Measurements from ENCODE around the gene TRPM2.
"Not testable (repeated sequence)": the region's sequence is repeated elsewhere in the genome, so short reads cannot be mapped to it uniquely, and the experiment has no call there.

Gene TRPM2

DNA sequence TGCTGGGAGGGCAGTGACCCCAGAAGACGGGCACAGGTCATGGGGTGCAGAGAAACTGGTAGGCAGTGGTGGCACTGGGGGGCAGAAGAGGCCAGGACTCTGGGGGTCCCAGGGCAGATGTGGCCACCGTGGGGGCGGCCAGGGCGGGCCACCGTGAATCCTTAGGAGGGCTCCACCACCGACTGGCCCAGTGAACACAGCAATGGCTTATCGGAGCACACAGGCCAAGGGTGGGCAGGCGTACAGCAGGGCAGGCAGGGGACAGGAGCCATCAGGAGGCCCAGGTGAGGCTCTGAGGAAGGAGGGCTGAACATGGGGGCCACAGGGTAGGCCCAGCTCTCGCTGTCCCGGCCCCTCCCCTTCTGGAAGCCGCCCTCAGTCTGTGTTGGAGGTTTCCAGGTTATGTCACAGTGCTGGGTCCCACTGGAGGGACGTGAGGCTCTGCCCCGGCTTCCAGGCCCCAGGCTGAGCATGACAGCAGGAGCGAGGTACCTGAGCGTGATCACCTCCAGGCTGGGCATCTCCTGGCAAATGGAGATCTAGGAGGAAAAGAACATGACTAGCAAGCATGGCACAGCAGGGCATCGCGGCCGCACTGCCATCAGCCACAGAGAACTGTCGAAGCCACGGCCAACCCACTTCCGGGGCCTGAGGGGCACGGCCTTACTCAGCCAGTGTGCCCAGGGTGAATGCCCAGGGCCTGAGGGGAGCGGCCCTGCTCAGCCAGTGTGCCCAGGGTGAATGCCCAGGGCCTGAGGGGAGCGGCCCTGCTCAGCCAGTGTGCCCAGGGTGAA lies 18.0 kb upstream of the TRPM2 start:
- DNase-seq: no peak

DNA sequence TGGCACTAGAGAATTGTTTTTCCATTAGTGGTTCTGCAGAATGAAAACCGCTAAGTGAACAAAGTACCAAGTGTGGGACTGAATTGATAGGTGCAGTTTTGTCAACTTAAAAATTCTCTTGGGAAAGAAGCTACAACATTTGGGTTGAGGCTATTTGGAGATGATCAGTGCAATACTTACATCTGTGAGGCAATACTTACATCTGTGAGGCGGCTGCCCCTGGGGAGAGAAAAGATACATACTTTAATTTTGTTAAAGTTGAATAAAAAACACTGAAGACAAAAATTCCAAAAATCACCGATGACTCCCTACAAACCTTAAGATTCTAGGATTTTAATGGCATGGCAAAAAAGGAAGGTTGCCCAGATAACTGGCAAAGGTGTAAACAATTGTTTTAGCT lies 16.0 kb upstream of the TRPM2 start:
- DNase-seq: no peak

DNA sequence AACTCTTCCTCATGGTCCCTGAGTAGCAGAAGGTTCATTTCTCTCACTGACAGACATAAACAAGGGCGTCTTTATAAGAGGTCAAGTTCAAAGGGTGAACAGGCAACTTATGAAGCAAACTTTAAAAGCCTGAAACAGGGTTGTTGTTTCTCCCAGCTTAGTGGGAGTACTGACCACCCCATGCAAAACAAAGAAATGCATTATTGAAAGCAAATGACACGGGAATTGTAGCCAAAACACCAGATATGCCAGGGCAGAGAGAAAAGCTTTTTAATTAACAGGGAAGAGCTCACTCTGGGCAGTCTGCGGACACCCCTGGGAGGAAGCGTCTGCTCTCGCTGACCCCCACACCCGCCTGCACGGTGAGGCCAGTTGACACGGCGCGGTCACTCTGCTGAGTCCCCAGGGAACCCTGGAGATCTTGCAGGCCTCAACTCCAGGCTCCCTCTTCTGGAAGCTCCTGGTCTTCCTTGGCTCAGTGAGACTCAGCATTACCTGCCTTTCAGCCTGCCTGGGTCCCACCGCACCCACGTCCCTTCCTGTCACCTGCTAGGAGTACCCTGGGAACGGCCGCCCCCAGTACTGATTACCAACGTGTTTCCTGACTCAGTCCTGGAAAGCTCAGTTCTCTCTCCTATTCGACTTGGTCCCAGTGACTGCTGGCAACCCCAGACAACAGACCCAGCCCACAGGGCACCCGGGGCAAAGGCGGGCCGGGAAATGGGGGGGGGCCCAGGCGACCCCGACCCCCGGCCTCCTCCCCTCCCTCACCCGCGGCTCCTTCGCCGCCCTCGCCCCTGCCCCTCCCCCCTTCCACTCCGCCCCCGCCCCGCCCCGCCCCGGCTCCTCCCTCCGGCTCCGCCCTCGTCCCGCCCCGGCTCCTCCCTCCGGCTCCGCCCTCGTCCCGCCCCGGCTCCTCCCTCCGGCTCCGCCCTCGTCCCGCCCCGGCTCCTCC lies 15.2 kb upstream of the TRPM2 start:
- DNase-seq: peak; percentile 21

DNA sequence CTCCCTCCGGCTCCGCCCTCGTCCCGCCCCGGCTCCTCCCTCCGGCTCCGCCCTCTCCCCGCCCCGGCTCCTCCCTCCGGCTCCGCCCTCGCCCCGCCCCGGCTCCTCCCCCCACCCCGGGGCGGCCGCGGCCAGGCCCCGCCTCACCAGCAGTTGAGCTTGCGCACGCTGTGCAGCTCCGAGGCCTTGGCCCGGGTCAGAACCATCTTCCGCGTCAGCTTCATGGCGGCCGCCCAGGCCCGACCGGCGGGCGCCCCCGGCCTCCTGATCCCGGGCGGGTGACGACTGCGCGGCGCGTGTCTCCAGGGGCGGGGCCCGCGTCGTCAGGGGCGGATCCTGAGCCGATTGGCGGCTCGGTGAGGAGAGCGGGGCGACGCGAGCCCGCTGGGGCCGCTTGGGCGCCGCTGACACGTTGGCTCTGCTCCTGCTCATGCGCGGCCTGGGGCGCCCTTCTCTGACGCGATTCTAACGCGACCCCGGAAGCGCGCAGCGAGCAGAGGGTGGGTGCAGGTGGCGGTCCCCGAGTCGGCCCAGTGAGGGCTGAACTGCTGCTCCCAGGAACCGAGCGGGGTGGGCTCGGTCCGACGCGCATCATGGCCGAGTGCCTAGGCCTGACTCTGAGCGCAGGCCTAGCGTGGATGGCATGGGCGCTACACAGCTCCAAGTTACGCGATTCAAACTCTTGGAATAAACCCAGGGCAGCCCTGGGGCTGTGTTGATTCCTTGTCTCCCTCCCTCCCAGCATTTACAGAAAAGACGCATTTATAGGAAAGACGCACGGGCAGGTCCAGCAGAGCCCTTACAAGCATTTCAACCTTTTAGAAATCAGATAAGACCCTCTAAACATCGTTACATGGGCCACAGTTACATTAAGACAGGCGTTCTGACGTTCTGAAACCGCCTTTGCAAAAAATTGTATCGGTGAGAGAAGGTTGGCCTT lies 14.2 kb upstream of the TRPM2 start, which contains the start of gene CFAP410:
CFAP410 (minus strand) TSS at position 420 of the 940 bp plus-strand sequence; CDS start at position 224, 196 bp downstream.
- DNase-seq: peak; percentile 97

DNA sequence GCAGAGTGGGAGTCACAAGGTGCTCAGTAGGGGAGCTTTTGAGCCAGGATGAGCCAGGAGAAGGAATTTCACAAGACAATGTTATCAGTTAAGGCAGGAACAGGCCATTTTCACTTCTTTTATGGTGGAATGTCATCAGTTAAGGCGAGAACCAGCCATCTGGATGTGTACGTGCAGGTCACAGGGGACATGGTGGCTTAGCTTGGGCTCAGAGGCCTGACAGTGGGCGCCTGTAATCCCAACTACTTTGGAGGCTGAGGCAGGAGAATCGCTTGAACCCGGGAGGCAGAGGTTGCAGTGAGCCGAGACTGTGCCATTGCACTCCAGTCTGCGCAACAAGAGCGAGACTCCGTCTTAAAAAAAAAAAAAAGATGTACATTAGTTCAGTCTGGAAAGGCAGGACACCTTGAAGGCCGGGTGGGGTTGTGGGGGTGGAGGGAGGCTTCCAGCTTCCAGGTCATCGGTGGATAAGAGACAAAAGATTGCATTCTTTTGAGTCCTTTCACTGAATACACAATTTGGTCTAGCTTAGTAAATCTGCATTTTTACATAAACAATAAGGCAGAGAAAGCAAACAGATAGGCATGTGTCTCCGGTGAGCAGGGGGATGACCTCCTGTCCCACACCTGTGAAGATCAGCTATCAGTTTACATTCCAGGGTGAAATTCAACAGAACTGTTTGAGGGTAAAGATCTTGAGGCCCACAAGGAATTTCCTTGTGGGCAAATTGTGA lies 11.5 kb upstream of the TRPM2 start:
- DNase-seq: not testable (repeated sequence)

DNA sequence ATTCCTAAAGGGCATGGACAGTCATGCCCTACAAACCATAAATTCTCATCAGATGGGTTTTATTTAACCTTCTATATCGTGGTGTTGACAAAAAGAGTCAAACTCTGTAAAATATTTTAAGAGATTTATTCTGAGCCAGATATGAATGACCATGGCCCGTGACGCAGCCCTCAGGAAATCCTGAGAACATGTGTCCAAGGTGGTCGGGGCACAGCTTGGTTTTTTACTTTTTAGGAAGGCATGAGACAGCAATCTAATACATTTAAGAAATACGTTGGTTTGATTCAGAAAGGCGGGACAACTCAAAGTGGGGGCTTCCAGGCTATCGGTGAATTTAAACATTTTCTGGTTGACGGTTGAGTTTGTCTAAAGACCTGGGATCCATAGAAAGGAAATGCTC lies 10.4 kb upstream of the TRPM2 start:
- DNase-seq: not testable (repeated sequence)

DNA sequence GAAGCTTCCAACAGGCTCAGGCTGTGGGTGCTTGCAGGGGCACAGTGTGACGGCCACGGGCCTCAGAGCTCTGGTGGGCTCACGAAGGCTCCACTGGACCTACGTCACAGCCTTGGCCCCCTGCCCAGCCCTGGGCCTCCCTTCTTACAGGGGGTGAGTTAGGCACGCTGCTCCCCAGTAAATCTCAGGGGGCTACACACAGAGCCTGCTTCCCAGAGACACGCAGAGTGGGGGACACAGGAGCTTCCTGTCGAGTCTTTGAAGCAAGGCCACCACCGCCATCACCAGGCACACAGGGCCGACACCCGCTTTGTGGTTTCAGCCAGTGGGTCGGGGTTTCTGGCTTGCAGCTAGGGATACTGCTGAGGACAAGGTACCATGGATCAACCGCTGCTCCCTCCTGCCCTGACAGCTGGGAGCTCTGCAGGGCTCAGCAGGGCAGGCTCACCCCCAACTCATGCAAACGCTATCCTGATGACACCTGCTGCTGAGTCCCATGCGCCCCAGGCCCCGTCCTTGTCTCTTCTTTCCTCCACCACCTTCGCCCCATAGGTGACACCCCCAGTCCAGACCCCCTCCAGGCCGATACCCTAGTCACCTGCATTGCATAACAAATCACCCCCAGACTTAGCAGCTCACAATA lies 8.8 kb upstream of the TRPM2 start:
- DNase-seq: no peak

DNA sequence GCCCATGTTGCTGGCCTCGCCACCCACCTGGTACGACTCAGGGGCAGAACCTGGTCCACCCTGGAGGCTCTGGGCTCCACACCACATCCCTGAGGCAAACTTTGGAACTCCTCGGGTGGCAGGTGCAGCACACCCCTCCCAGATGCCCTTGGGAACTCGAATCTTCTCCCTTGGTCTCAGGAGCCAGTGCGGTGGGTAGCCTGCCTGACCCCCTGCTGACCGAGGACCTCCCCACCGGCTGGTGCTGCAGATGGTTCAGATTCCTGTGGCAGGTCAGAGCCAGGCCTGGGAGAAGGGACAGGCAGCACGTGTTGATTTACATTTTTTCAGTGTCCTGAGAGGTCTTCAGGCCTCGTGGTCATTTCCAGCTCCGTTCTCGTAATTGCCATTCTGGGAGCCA lies 7.9 kb upstream of the TRPM2 start:
- DNase-seq: no peak

DNA sequence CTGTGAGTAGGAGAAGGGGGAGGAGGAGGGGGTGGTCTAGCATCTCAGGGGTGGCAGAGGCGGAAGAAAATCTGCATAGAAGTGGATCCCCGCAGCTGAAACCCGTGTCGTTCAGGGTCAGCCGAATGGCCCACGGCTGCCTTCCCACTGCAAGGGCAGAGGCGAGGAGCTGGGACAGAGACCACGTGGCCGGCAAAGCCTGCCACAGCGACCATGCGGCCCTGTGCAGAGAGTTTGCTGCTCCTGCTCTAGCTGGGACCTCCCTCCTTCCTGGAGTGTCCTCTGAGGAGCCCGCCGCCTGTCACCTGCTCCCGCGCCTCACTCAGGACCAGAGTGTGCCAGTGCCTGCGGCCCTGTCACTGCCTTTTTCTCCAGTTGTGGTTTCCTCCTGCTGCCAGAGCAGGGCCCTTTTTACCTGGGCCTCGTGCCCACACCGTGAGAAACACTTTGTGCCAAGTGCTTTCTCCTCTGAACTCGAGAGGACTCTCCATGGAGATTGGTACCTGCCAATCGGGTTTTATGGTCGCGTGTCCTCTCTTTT lies 5.4 kb upstream of the TRPM2 start:
- DNase-seq: no peak

DNA sequence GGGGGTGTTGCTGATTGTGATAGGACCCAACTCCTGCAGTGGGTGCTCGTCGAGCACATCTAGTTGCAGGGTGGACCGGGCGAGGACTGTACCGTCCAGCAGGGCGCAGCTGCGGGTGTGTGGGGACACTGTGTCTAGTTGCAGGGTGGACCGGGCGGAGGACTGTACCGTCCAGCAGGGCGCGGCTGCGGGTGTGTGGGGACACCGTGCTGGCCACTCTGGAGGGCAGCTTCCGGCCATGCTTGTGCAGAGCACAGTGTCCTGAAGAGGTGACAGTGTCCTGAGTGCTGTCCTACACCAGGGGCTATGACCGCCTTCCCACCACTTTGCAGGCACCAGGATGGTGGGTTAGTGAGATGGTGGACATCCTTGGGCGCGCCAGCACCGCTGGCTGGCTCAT lies 4.6 kb upstream of the TRPM2 start:
- no peak for DNase-seq

DNA sequence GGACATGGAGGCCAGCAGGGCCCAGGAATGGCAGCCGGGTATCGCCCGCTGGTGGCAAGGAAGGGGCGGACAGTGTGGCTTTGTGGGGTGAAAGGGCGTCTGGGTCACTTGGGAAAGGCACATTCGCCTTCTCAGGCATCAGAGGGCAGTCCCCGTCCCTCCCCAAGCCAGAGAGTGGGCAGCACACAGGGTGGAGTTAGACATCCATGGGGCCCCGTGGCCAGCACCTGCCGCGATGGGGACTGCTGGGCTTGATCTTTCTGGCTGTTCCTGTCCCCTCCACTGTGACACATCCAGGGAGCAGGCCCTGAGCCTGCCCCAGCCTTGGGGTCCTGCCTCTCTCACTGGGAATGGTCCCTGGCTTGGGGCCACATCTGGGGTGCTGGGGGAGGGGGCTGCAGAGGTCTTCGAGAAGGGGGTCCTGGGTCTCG lies 4.0 kb upstream of the TRPM2 start:
- DNase-seq: no peak

DNA sequence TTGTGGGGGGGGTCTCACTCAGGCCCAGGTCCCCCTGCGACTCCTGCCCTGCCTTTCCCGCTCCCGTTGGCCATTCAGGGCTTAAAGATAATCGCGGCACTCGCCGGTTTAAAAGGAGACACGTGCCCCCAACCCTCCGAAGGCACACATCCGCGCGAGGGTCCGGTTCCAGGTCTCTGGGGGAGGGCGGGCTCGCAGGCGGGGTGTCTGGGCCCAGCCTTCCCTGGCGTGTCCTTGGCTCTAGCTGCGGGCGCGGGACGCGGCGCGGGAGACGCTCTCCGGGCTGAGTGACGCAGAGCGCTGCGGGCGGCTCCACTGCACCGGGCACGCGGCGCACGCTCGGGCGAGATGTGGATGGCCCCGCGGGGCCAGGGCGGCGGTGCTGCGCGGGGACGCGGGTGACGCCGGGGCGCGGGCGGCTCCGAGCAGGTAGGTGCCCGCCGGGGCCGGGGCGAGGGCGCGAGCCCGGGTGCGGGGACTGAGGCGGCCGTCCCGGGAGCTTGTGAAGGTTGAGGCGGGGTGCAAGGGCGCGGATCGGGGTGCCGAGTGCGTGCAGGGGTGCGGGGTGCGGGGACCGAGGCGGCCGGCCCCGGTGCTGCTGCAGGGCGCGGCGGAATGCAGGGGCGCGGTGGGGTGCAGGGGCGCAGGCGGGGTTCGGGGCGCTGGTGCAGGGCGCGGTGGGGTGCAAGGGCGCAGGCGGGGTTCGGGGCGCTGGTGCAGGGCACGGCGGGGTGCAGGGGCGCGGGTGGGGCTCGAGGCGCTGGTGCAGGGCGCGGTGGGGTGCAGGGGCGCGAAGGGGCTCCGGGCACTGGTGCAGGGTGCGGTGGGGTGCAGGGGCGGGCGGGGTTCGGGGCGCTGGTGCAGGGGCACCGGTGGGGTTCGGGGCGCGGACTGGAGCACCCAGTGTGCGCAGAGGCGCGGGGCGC lies 3.3 kb upstream of the TRPM2 start:
- no peak for DNase-seq

DNA sequence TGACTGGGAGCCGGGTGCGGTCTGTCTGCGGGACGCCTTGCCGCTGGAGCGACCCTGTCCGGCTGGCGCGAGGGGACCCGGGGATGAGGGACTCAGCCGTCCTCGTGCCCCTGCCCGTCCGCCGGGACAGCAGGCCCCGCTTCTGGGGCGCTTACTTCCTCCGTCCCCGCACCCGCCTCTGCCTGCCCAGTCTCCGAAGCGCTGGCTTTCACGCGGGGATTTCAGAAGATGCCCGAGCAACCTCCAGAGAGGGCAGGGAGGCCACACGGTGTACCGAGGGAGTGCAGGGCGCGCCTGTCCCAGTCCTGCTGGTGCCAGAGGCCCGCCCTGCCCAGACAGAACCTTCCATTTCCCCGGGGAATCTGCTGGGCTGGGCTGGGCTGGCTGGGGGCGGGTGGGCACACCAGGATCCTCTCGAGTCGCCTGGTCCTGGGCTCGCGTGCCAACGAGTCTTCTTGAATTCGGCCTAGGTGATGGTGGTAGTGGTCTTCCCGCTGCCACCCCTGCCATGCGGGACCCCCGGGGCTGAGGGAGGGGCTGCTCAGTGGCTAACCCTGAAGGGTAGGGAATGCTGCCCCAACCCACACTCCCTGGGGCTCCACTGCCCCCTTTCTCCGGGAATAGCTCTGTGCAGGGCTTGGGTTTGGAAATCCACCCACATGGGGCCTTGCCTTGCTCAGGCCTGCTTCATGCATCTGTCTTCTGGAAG lies 2.5 kb upstream of the TRPM2 start:
- peak; percentile 19 for DNase-seq

DNA sequence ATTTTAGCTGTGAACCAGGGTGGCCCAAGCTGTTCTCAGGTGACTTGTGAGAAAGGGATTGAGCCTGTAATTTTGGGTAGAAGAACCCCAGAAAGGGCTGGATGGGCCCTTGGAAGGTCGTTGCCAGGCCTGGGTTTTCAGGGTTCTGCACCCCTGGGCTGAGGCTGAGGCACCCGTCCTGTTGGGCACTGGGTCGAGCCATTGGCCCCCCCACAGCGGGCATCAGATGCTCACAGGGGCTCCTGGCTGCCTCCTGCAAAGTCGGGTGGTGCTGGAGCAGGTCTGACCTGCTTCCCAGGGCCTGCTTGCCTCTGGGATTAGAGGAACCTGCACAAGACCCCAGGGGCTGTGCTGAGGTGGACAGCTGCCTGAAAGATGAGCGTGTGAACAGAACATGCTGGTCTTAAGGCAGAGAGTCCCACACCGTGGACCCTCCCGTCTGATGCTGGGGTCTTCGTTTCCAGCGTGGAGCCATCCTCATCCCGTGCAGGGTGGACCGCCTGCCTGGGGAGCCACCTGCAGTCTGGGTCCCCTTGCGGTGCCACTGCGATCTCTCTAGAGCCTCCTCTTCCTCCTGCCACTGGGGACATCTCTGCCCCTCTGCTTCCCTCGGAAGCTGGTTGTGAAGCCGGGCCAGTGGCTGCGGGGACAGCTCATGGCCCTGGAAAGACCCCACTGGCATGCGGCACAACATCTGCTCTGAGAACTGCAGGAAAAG lies 1.7 kb upstream of the TRPM2 start:
- DNase-seq: no peak

DNA sequence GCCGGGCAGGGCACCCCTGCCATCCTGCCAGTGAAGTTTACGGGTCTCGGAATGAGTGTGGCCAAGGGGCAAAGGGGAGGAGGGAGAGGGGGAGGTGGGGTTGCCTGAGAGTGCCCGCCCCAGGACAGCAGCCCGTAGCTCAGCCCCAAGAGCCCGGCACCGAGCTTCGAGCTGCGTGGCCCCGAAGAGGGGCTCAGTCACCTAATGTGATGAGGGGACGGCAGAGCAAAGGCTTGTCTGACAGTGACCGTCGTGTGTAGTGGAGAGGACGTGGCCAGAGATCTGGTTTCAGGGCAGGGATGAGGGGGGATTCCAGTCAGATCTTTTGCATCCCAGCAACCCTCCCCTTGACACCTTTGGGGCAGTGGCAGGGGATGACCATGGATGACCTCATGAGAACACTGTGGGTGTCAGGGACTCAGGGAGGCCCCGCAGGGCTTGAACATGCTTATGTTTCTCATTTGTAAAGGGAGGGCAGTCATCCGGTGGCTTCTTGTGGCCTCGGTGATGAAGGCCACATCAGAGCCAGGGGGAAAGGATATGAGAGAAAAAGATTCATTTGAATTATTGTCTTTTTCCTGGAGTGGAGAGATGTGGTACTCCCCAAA lies 1.1 kb upstream of the TRPM2 start:
- peak; percentile 74 for DNase-seq

DNA sequence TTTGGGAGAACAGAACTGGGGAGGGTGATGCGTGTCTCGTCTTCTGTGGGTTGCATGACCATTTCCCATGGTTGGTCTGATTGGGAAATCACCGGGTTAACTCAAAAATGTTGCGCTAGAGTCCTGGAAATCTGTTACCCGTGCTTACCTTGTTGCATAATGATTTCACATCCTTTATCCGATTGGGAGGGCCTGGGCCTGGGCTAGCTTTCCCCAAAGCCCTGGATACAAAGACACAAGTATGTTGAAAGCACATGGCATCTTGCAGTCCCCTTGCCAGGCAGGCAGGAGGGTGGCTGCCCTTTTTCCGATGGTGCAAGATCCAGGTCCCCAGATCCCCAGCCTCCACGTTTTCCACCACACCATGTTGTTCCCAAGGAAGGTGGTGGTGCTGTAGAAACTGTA lies 582 bp downstream of the TRPM2 start:
- DNase-seq: peak; percentile 95

DNA sequence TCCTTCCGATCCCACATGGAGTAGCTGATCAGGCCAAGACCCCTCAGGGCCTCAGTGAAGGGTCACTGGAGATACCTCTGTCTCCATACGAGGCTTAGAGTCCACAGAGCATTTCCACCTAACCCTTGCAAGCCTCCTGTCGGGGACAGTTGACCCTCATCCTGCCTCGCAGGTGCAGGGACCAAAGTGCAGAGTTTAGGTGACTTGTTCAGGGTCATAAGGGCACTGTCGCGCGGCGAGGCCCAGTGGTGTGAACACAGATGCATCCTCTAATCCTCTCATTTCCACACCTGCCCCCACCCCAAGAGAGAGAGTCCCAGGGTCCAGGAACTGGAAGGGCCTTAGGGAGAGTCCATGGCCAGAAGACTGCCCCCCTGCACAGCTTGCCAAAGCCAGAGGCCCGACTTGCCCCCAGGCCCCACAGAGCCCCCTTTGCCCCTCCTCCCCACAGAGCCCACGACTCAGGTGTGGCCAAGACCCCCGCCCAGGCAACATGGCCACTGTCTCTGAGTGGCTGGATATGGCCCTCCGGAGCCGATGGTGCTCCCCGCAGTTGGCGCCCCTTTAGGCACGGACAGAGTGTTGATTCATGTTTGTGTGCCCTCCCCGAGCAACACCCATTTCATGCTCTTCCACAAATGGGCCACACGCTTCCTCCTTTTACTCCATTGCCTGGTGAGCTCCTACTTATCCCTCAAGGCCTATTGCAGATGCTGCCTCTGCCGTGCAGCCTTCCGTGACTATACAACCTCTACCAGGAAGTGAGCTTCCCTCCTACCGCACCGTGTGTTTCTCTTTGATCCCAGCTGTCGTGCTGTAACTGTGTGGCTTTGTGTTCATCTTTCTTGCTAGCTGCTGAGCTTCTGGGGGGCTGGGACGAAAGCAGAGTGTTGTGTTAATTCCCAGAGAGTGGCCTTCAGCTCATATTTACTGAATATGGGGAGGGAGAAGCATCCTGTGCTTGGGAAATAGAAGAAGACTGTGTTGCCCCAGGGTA lies 1.7 kb downstream of the TRPM2 start:
- peak; percentile 31 for DNase-seq

Data from inflammatory macrophage treated with lipopolysaccharide for 4 hours (primary cell).